HUES48 (cell line): Measurements from ENCODE around the gene HCN1.

Source experiments
- H3K27ac ChIP-seq: one replicate; pipeline ENCODE4 v1.7.0; 2013; ENCODE audit warnings: low read depth, low read length, inconsistent platforms
- H3K27me3 ChIP-seq: 2 replicates; pipeline ENCODE4 v1.6.1; 2013; ENCODE audit warnings: mild to moderate bottlenecking, low read length; ENCODE audit not compliant: control insufficient read depth, insufficient read depth
- H3K36me3 ChIP-seq: 2 replicates; pipeline ENCODE4 v1.6.1; 2013; ENCODE audit warnings: low read length; ENCODE audit not compliant: control insufficient read depth, insufficient read depth
- H3K4me1 ChIP-seq: 2 replicates; pipeline ENCODE4 v1.6.1; 2013; ENCODE audit warnings: mild to moderate bottlenecking, low read length; ENCODE audit not compliant: control insufficient read depth, insufficient read depth
- H3K4me3 ChIP-seq: 2 replicates; pipeline ENCODE4 v1.5.1; 2013; ENCODE audit warnings: mild to moderate bottlenecking, low read depth, low read length
- H3K9ac ChIP-seq: 2 replicates; pipeline ENCODE4 v1.6.1; 2013; ENCODE audit warnings: mild to moderate bottlenecking, low read depth, low read length, moderate library complexity
- H3K9me3 ChIP-seq: 2 replicates; pipeline ENCODE4 v1.6.1; 2013; ENCODE audit warnings: low read length; ENCODE audit not compliant: control insufficient read depth, insufficient read depth

The HCN1 gene

GRCh38 chr5:45252541-45252940, 443.6 kb downstream of the HCN1 start:
- Histone ChIP-seq H3K27ac (no peak overlapping the region), H3K9me3 (peaks cover 7% of the 10 kb centered on the region; the same call in 1 of the 2 replicates), H3K9ac (no peak overlapping the region), H3K4me3 (no peak overlapping the region), H3K4me1 (no peaks in the 10 kb centered on the region), H3K27me3 (no peaks in the 10 kb centered on the region), H3K36me3 (no peaks in the 10 kb centered on the region)

DNA sequence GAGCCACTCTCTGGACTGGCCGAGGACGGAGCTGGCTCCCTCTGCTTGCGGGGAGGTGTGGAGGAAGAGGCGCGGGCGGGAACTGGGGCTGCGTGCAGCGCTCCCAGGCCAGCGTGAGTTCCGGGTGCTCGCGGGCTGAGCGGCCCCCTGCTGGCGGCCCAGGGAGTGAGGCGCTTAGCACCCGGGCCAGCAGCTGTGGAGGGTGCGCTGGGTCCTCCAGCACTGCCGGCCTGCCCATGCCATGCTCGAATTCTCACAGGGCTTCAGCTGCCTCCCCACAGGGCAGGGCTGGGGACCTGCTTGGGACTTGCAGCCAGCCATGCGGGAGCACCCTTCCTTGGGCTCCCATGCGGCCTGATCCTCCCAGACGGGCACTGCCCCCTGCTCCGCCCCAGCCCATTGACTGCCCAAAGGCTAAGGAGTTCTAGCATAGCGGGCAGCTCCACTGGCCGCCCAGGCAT, 470.6 kb downstream of the HCN1 start:
- no peak overlapping the region for H3K27ac ChIP-seq
- no peaks in the 10 kb centered on the region for H3K36me3 ChIP-seq
- no peak overlapping the region for H3K4me3 ChIP-seq
- H3K4me1 ChIP-seq, result no peaks in the 10 kb centered on the region
- H3K9me3 ChIP-seq, result 0 out of 2 replicates have a peak, but pooled peaks cover 3% of the 10 kb centered on the region
- no peaks in the 10 kb centered on the region for H3K27me3 ChIP-seq
- no peak overlapping the region for H3K9ac ChIP-seq

DNA sequence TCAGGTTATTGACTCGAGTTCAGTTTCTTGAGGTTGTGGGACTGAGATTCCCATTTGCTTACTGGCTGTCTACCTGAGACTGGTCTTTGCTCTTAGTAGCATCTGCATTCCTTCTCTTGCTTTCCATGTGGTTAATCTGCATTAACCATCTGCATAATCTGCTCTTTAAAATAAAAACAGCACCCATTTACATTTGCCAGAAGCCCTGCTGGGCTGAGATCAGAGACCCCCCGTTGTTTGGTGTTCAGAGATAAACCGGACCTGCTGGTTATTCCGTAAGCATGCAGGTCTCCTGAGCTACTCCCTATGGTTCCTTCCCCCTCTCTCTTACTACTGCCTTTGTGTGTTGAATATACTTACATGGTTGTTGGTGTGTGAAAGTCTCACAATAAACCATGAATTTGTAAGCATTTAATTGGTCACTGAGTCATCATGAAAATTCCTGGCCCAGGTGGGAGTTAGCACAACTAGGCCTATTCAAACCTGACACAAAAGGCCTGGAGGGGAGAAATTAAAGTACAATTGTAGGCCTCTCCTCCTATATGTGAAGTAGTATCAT, 490.7 kb downstream of the HCN1 start:
- H3K4me3 ChIP-seq, result 0 out of 2 replicates have a peak overlapping the region, but pooled peaks have one; percentile 1
- no peak overlapping the region for H3K9ac ChIP-seq
- H3K27me3 ChIP-seq, result no peaks in the 10 kb centered on the region
- H3K4me1 ChIP-seq, result peaks cover 28% of the 10 kb centered on the region
- no peaks in the 10 kb centered on the region; the same call in none of the 2 replicates for H3K36me3 ChIP-seq
- H3K9me3 ChIP-seq, result peaks cover 17% of the 10 kb centered on the region
- peak overlapping the region; percentile 93 for H3K27ac ChIP-seq
